ENCODE data around the gene ZFAND4.

The ZFAND4 gene

GRCh38 chr10:45627412-45628048 lies 45.0 kb downstream of the ZFAND4 start:
- TF ChIP-seq ZFP3 (CRISPR knock-in tag; IDR thresholded peaks at IDR 0.05), result no peak
- no peak for TF ChIP-seq PATZ1 (CRISPR knock-in tag; IDR thresholded peaks at IDR 0.05; ENCODE audit: borderline replicate concordance)
- no peak for TF ChIP-seq ISL1 (CRISPR knock-in tag; IDR thresholded peaks at IDR 0.05)
- TF ChIP-seq CSRNP3 (CRISPR knock-in tag; IDR thresholded peaks at IDR 0.05), result no peak
- TF ChIP-seq OSR1 (CRISPR knock-in tag; IDR thresholded peaks at IDR 0.05), result no peak
- no peak for TF ChIP-seq GLIS3 (CRISPR knock-in tag; IDR thresholded peaks at IDR 0.05)
- TF ChIP-seq ZNF565 (CRISPR knock-in tag; conservative IDR thresholded peaks at IDR 0.05; ENCODE audit: low read depth), result no peak
- no peak for TF ChIP-seq ZNF70 (CRISPR knock-in tag; IDR thresholded peaks at IDR 0.05)
- no peak for TF ChIP-seq CREB5 (CRISPR knock-in tag; IDR thresholded peaks at IDR 0.05; ENCODE audit: low read depth)
- no peak for TF ChIP-seq RARB (CRISPR knock-in tag; IDR thresholded peaks at IDR 0.05)
- no peak for TF ChIP-seq ESRRG (CRISPR knock-in tag; IDR thresholded peaks at IDR 0.05)
- no peak for TF ChIP-seq POU6F1 (CRISPR knock-in tag; IDR thresholded peaks at IDR 0.05; ENCODE audit: borderline replicate concordance, low read depth)
- no peak for ATAC-seq

- no peak for TF ChIP-seq ZNF565 (CRISPR knock-in tag; conservative IDR thresholded peaks at IDR 0.05; ENCODE audit: low read depth)
- no peak for ATAC-seq
Observed at GRCh38 chr10:45625879-45626278, 46.7 kb downstream of the ZFAND4 start.

- TF ChIP-seq ZFP3 (CRISPR knock-in tag; IDR thresholded peaks at IDR 0.05), result no peak
- no peak for TF ChIP-seq GLIS3 (CRISPR knock-in tag; IDR thresholded peaks at IDR 0.05)
- no peak for TF ChIP-seq ISL1 (CRISPR knock-in tag; IDR thresholded peaks at IDR 0.05)
- no peak for TF ChIP-seq ESRRG (CRISPR knock-in tag; IDR thresholded peaks at IDR 0.05)
- TF ChIP-seq ARNTL (CRISPR knock-in tag; IDR thresholded peaks at IDR 0.05; ENCODE audit: borderline replicate concordance, low read depth), result no peak
- TF ChIP-seq ZC3H10 (CRISPR knock-in tag; IDR thresholded peaks at IDR 0.05), result no peak
- TF ChIP-seq ZNF565 (CRISPR knock-in tag; conservative IDR thresholded peaks at IDR 0.05; ENCODE audit: low read depth), result no peak
- TF ChIP-seq ZNF8 (CRISPR knock-in tag; IDR thresholded peaks at IDR 0.05), result no peak
- no peak for TF ChIP-seq CREB5 (CRISPR knock-in tag; IDR thresholded peaks at IDR 0.05; ENCODE audit: low read depth)
- TF ChIP-seq OSR1 (CRISPR knock-in tag; IDR thresholded peaks at IDR 0.05), result no peak
- no peak for TF ChIP-seq ZNF70 (CRISPR knock-in tag; IDR thresholded peaks at IDR 0.05)
- ATAC-seq, result no peak
Observed at GRCh38 chr10:45624724-45625123, 47.8 kb downstream of the ZFAND4 start.

GRCh38 chr10:45614869-45615268 lies 57.7 kb downstream of the ZFAND4 start:
- no peak for TF ChIP-seq ARNTL (CRISPR knock-in tag; IDR thresholded peaks at IDR 0.05; ENCODE audit: borderline replicate concordance, low read depth)
- no peak for TF ChIP-seq ESRRG (CRISPR knock-in tag; IDR thresholded peaks at IDR 0.05)
- no peak for TF ChIP-seq POU6F1 (CRISPR knock-in tag; IDR thresholded peaks at IDR 0.05; ENCODE audit: borderline replicate concordance, low read depth)
- no peak for TF ChIP-seq OSR1 (CRISPR knock-in tag; IDR thresholded peaks at IDR 0.05)
- no peak for TF ChIP-seq CSDC2 (CRISPR knock-in tag; IDR thresholded peaks at IDR 0.05)
- no peak for TF ChIP-seq ZNF8 (CRISPR knock-in tag; IDR thresholded peaks at IDR 0.05)
- no peak for ATAC-seq
